IMR-90 (cell line): ENCODE data around the gene LTBP1. TPM values are rescaled to one million over a fixed set of nuclear protein-coding genes. Genes with fewer than 3 reads are reported as not detected.

Experiments used
- ATAC-seq: fragments of 200-7000 bp; cut with Tn5 transposase; 2 replicates; pipeline ENCODE4 v1.9.1; 2020; ENCODE audit warnings: low read depth, mild to moderate bottlenecking, moderate library complexity
- BruUV-seq: library from RNA; stranded (reverse); fragments of 400-500 nt; replicated peaks from 2 replicates; lab custom pipeline; 2021; lab: Mats Ljungman, UMichigan
- CTCF ChIA-PET: fragments of 300-600 bp; formaldehyde crosslinking; extraction: SDS; loops from one replicate; lab custom pipeline; 2021; ENCODE audit warnings: antibody characterized with exemption; lab: Yijun Ruan, JAX
- POLR2A ChIA-PET: fragments of 300-600 bp; sonication (Branson Sonifier 250); formaldehyde crosslinking; loops from one replicate; lab custom pipeline; 2022; ENCODE audit warnings: antibody characterized with exemption; ENCODE audit not compliant: unreplicated experiment; lab: Charles Lee
- DNase-seq: peaks from one replicate; pipeline ENCODE4 v3.0.0; 2013
- H2AFZ ChIP-seq: replicated peaks from 2 replicates; pipeline ENCODE3; 2013; ENCODE audit warnings: low read length, mild to moderate bottlenecking; ENCODE audit not compliant: poor library complexity
- H2AK5ac ChIP-seq: 2 replicates; pipeline ENCODE4 v1.6.1; 2013; ENCODE audit warnings: low read depth, low read length, inconsistent platforms
- H2AK9ac ChIP-seq: replicated peaks from 2 replicates; pipeline ENCODE3; 2013; ENCODE audit warnings: mild to moderate bottlenecking, low read depth, low read length, moderate library complexity; ENCODE audit not compliant: poor library complexity
- H2BK120ac ChIP-seq: 2 replicates; pipeline ENCODE4 v1.6.1; 2013; ENCODE audit warnings: low read depth, low read length, inconsistent platforms
- H2BK15ac ChIP-seq: 3 replicates; pipeline ENCODE4 v1.6.1; 2013; ENCODE audit warnings: low read depth, low read length, inconsistent platforms
- H2BK20ac ChIP-seq: 2 replicates; pipeline ENCODE4 v1.6.1; 2013; ENCODE audit warnings: low read depth, mild to moderate bottlenecking, inconsistent platforms, low read length, moderate library complexity
- H2BK5ac ChIP-seq: 2 replicates; pipeline ENCODE4 v1.6.1; 2013; ENCODE audit warnings: mild to moderate bottlenecking, low read depth, low read length, inconsistent platforms; ENCODE audit not compliant: poor library complexity, severe bottlenecking
- H3K14ac ChIP-seq: replicated peaks from 2 replicates; pipeline ENCODE4 v1.6.1; 2013; ENCODE audit warnings: low read depth, low read length, inconsistent platforms
- H3K18ac ChIP-seq: 2 replicates; pipeline ENCODE4 v1.6.1; 2013; ENCODE audit warnings: low read depth, low read length, control low read depth
- H3K23ac ChIP-seq: 2 replicates; pipeline ENCODE4 v1.6.1; 2013; ENCODE audit warnings: low read depth, low read length, inconsistent platforms
- H3K27ac ChIP-seq: 2 replicates; pipeline ENCODE4 v1.5.1; 2013; ENCODE audit warnings: mild to moderate bottlenecking, control low read depth, low read length; ENCODE audit not compliant: insufficient read depth
- H3K27me3 ChIP-seq: 2 replicates; pipeline ENCODE4 v1.6.1; 2013; ENCODE audit warnings: low read length; ENCODE audit not compliant: control insufficient read depth, insufficient read depth
- H3K36me3 ChIP-seq: 2 replicates; pipeline ENCODE4 v1.6.1; 2013; ENCODE audit warnings: low read length, mixed read lengths; ENCODE audit not compliant: control insufficient read depth, insufficient read depth
- H3K4ac ChIP-seq: 2 replicates; pipeline ENCODE4 v1.6.1; 2013; ENCODE audit warnings: low read depth, low read length, inconsistent platforms
- H3K4me1 ChIP-seq: 2 replicates; pipeline ENCODE4 v1.6.1; 2013; ENCODE audit warnings: low read length, mixed read lengths; ENCODE audit not compliant: control insufficient read depth, insufficient read depth
- H3K4me2 ChIP-seq: 2 replicates; pipeline ENCODE4 v1.6.1; 2013; ENCODE audit warnings: low read depth, mild to moderate bottlenecking, control low read depth, low read length, moderate library complexity
- H3K4me3 ChIP-seq: 2 replicates; pipeline ENCODE4 v1.5.1; 2013; ENCODE audit warnings: low read depth, mild to moderate bottlenecking, control low read depth, low read length, moderate library complexity; ENCODE audit not compliant: insufficient read depth
- H3K56ac ChIP-seq: 2 replicates; pipeline ENCODE4 v1.6.1; 2013; ENCODE audit warnings: low read length, inconsistent platforms; ENCODE audit not compliant: insufficient read depth; ENCODE audit errors: extremely low read depth
- H3K79me1 ChIP-seq, 2 experiments: 2 replicates each; pipeline ENCODE4 v1.6.1; 2013; ENCODE audit warnings: low read length in 2 of 2, inconsistent platforms in 1 of 2, low read depth in 1 of 2
- H3K9ac ChIP-seq: 2 replicates; pipeline ENCODE4 v1.6.1; 2013; ENCODE audit warnings: low read depth, low read length, control low read depth
- H3K9me1 ChIP-seq: 2 replicates; pipeline ENCODE4 v1.6.1; 2013; ENCODE audit warnings: low read length, inconsistent platforms; ENCODE audit not compliant: insufficient read depth
- H3K9me3 ChIP-seq: 2 replicates; pipeline ENCODE4 v1.6.1; 2013; ENCODE audit warnings: low read length; ENCODE audit not compliant: control insufficient read depth, insufficient read depth
- H4K20me1 ChIP-seq: 2 replicates; pipeline ENCODE4 v1.6.1; 2013; ENCODE audit warnings: low read length, inconsistent platforms; ENCODE audit not compliant: insufficient read depth
- H4K5ac ChIP-seq: 2 replicates; pipeline ENCODE4 v1.6.1; 2013; ENCODE audit warnings: mild to moderate bottlenecking, low read depth, low read length, control low read depth
- H4K8ac ChIP-seq, 2 experiments: 2 replicates each; pipeline ENCODE4 v1.6.1; 2013; ENCODE audit warnings: low read depth in 2 of 2, low read length in 2 of 2, control low read depth in 1 of 2, inconsistent platforms in 1 of 2
- H4K91ac ChIP-seq: 2 replicates; pipeline ENCODE4 v1.6.1; 2013; ENCODE audit warnings: low read depth, low read length, inconsistent platforms; ENCODE audit not compliant: insufficient read depth
- CEBPB ChIP-seq: IDR thresholded peaks from 2 replicates; pipeline ENCODE4 v1.6.1; 2012; ENCODE audit warnings: low read depth, low read length, improper control_type of control experiment
- CHD1 ChIP-seq: IDR thresholded peaks from 2 replicates; pipeline ENCODE4 v1.6.1; 2012; ENCODE audit warnings: low read depth, low read length, improper control_type of control experiment
- FOS ChIP-seq: fragments of 150-350 bp; IDR thresholded peaks from 2 replicates; pipeline ENCODE4 v1.6.1; 2016; ENCODE audit warnings: low read depth, low read length
- MAZ ChIP-seq: IDR thresholded peaks from 2 replicates; pipeline ENCODE4 v1.6.1; 2012; ENCODE audit warnings: low read depth, mild to moderate bottlenecking, low read length, improper control_type of control experiment, moderate library complexity, borderline replicate concordance
- MXI1 ChIP-seq: IDR thresholded peaks from 2 replicates; pipeline ENCODE4 v1.6.1; 2012; ENCODE audit warnings: low read depth, mild to moderate bottlenecking, low read length, moderate library complexity, borderline replicate concordance
- NFE2L2 ChIP-seq: fragments of 150-350 bp; IDR thresholded peaks from 2 replicates; pipeline ENCODE4 v1.6.1; 2016; ENCODE audit warnings: low read depth, mild to moderate bottlenecking, low read length
- POLR2A ChIP-seq: IDR thresholded peaks from 2 replicates; pipeline ENCODE4 v1.6.1; 2012; ENCODE audit warnings: mild to moderate bottlenecking, low read depth, low read length
- RCOR1 ChIP-seq: IDR thresholded peaks from 2 replicates; pipeline ENCODE4 v1.6.1; 2012; ENCODE audit warnings: mild to moderate bottlenecking, low read length, improper control_type of control experiment; ENCODE audit not compliant: insufficient replicate concordance
- SMC3 ChIP-seq: fragments of 150-350 bp; IDR thresholded peaks from 2 replicates; pipeline ENCODE4 v1.6.1; 2016; ENCODE audit warnings: low read depth, mild to moderate bottlenecking, antibody characterized with exemption, low read length, moderate library complexity
- whole genome bisulfite sequencing, 2 experiments: methylation state at CpG; one replicate each; pipeline versions ENCODE4 v1.1.5 to v1.1.7; 2013; ENCODE audit warnings: missing lambda C conversion rate in 2 of 2; ENCODE audit not compliant: insufficient read length in 1 of 2; ENCODE audit errors: extremely low coverage in 2 of 2; 5-methylcytosine and 5-hydroxymethylcytosine counted together
- dilution Hi-C: fragments of 300-500 bp; cut with HindIII; formaldehyde crosslinking; loops from one replicate; pipeline ENCODE4 v1.14.3; 2018; ENCODE audit warnings: low sequenced_read_pairs; ENCODE audit not compliant: unreplicated experiment
- in situ Hi-C: fragments of 300-500 bp; cut with MboI; formaldehyde crosslinking; loops from 3 replicates; pipeline ENCODE4 v1.14.3; 2019; ENCODE audit warnings: low sequenced_read_pairs, inconsistent platforms, mixed read lengths
- intact Hi-C: fragments of 100-400 bp; cut with micrococcal nuclease; formaldehyde crosslinking; loops from 2 replicates; pipeline ENCODE4 v1.10.0; 2022
- polyA plus RNA-seq, 3 experiments: library from polyadenylated mRNA; depleted of rRNA; stranded (reverse); fragments of >200 nt; gene quantifications; 2 replicates each; pipeline ENCODE4 v1.2.3, GENCODE V29; 2012; ENCODE audit warnings: low replicate concordance in 1 of 3
- total RNA-seq: library from RNA; depleted of rRNA; stranded (reverse); fragments of >200 nt; gene quantifications from 2 replicates; pipeline ENCODE4 v1.2.3, GENCODE V29; 2012
- TF ChIP-seq, protein P1 (sequence below): conservative IDR thresholded peaks from 2 replicates; pipeline ENCODE4 v1.5.1; 2012; ENCODE audit warnings: mild to moderate bottlenecking, low read depth, low read length, improper control_type of control experiment
- TF ChIP-seq, protein P2 (sequence below): fragments of 150-350 bp; IDR thresholded peaks from 2 replicates; pipeline ENCODE4 v1.6.1; 2017; ENCODE audit warnings: mild to moderate bottlenecking, antibody characterized with exemption, low read length, low read depth

LTBP1 gene
- total and polyA plus RNA-seq, 2 of the 4 experiments (the other 2 are of a cell fraction): 235 to 326 TPM

DNA sequence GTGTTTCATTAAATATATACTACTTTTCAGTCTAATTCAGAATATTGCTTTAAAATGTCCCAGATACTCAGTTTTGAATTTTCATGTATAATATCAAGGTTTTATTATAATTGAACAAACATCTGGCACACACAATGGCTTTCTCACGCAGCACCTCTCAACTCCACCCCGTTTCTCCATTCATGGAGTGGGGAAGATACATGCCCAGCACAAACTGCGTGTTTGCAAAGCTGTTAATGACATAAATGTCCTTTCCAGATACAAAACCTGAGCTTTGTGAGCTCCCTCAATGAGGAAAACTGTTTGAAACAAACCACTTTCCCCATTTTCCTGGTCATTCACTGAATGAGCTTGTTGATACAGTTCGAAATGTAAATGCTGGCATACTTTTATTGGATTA, 379.3 kb downstream of the LTBP1 start:
- no peak overlapping the region for H4K5ac ChIP-seq
- intact Hi-C loops (no loop called here), dilution Hi-C loops (no loop called here), in situ Hi-C loops (no loop called here)
- WGBS, 2 experiments: no CpG with 5 or more reads among the region's 4 CpGs
- ATAC-seq (no peak), DNase-seq (no peak)
- no peak overlapping the region for H3K9ac ChIP-seq
- 0 out of 2 replicates have a peak, but pooled peaks cover 4% of the 10 kb centered on the region for H4K20me1 ChIP-seq
- no peak overlapping the region for H3K14ac ChIP-seq
- peak overlapping the region; percentile 68; the same call in 1 of the 2 replicates for H3K23ac ChIP-seq
- H4K91ac ChIP-seq: no peak overlapping the region
- no peak overlapping the region for H3K18ac ChIP-seq
- H2BK5ac ChIP-seq: no peak overlapping the region
- H3K27ac ChIP-seq: no peak overlapping the region
- no peaks in the 10 kb centered on the region for H3K27me3 ChIP-seq
- H3K9me3 ChIP-seq: no peaks in the 10 kb centered on the region
- no peak overlapping the region for H3K4me3 ChIP-seq
- peaks cover 21 to 34% of the 10 kb centered on the region in 2 experiments for H3K79me1 ChIP-seq
- ChIA-PET CTCF (interaction anchor here (0.9 kb wide), 1 partner anchor 12 kb away, joined by 3 read pairs; no protein-coding TSS in a partner anchor), POLR2A (no interaction called here)
- no peak overlapping the region for H2AFZ ChIP-seq
- no peak overlapping the region for H2BK20ac ChIP-seq
- H2BK15ac ChIP-seq: no peak overlapping the region
- H4K8ac ChIP-seq: no peak overlapping the region
- no TSS peak for BruUV-seq
- TF ChIP-seq FOS (no peak), SMC3 (no peak), CHD1 (no peak), MXI1 (no peak), RCOR1 (no peak), MAZ (no peak), NFE2L2 (no peak), POLR2A (no peak), CEBPB (no peak)
- TF ChIP-seq, protein P1, sequence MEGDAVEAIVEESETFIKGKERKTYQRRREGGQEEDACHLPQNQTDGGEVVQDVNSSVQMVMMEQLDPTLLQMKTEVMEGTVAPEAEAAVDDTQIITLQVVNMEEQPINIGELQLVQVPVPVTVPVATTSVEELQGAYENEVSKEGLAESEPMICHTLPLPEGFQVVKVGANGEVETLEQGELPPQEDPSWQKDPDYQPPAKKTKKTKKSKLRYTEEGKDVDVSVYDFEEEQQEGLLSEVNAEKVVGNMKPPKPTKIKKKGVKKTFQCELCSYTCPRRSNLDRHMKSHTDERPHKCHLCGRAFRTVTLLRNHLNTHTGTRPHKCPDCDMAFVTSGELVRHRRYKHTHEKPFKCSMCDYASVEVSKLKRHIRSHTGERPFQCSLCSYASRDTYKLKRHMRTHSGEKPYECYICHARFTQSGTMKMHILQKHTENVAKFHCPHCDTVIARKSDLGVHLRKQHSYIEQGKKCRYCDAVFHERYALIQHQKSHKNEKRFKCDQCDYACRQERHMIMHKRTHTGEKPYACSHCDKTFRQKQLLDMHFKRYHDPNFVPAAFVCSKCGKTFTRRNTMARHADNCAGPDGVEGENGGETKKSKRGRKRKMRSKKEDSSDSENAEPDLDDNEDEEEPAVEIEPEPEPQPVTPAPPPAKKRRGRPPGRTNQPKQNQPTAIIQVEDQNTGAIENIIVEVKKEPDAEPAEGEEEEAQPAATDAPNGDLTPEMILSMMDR: no peak
- TF ChIP-seq, protein P2, sequence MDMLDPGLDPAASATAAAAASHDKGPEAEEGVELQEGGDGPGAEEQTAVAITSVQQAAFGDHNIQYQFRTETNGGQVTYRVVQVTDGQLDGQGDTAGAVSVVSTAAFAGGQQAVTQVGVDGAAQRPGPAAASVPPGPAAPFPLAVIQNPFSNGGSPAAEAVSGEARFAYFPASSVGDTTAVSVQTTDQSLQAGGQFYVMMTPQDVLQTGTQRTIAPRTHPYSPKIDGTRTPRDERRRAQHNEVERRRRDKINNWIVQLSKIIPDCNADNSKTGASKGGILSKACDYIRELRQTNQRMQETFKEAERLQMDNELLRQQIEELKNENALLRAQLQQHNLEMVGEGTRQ: no peak
- H2BK120ac ChIP-seq: no peak overlapping the region
- H2AK9ac ChIP-seq: no peak overlapping the region
- peaks cover 13% of the 10 kb centered on the region for H3K36me3 ChIP-seq
- peaks cover 6% of the 10 kb centered on the region; the same call in 1 of the 2 replicates for H3K9me1 ChIP-seq
- H3K4me1 ChIP-seq: no peaks in the 10 kb centered on the region; the same call in 1 of the 2 replicates
- H3K4ac ChIP-seq: no peak overlapping the region
- no peak overlapping the region for H3K56ac ChIP-seq
- no peak overlapping the region for H2AK5ac ChIP-seq
- H3K4me2 ChIP-seq: no peak overlapping the region
